H1 (cell line): Measurements from ENCODE around the gene LRCH3. TPM values are rescaled to one million over a fixed set of nuclear protein-coding genes. Genes with fewer than 3 reads are reported as not detected.

ENCODE experiments used
- CTCF ChIA-PET: fragments of 300-600 bp; sonication (Branson Sonifier 250); formaldehyde crosslinking; loops from one replicate; lab custom pipeline; 2021; ENCODE audit not compliant: partially characterized antibody; lab: Charles Lee
- POLR2A ChIA-PET: fragments of 300-600 bp; sonication (Branson Sonifier 250); formaldehyde crosslinking; loops from one replicate; lab custom pipeline; 2021; ENCODE audit warnings: inconsistent platforms; ENCODE audit not compliant: partially characterized antibody; lab: Charles Lee
- DNase-seq, 2 experiments: peaks; one replicate each; pipeline versions ENCODE4 v3.0.0 to v3.0.0-alpha.2; 2010 to 2022; ENCODE audit warnings: low spot score in 2 of 2, low read depth in 1 of 2, mixed read lengths in 1 of 2
- FAIRE-seq: peaks from 2 replicates; lab custom pipeline; 2011; peaks lifted over from hg19 to GRCh38; lab: Jason Lieb, UNC
- H2AFZ ChIP-seq: 2 replicates; pipeline ENCODE4 v1.8.1; 2012; ENCODE audit warnings: low read length, inconsistent platforms
- H2AK5ac ChIP-seq: 2 replicates; pipeline ENCODE4 v1.6.1; 2013; ENCODE audit warnings: low read depth, low read length
- H2BK120ac ChIP-seq: replicated peaks from 2 replicates; pipeline ENCODE3; 2013; ENCODE audit warnings: low read depth, low read length, inconsistent platforms
- H2BK12ac ChIP-seq: 2 replicates; pipeline ENCODE4 v1.6.1; 2013; ENCODE audit warnings: low read depth, low read length
- H2BK15ac ChIP-seq: 2 replicates; pipeline ENCODE4 v1.6.1; 2013; ENCODE audit warnings: low read length
- H2BK20ac ChIP-seq: 2 replicates; pipeline ENCODE4 v1.6.1; 2013; ENCODE audit warnings: low read length
- H2BK5ac ChIP-seq: 2 replicates; pipeline ENCODE4 v1.6.1; 2013; ENCODE audit warnings: low read depth, low read length
- H3K14ac ChIP-seq: 2 replicates; pipeline ENCODE4 v1.6.1; 2013; ENCODE audit warnings: inconsistent platforms; ENCODE audit not compliant: insufficient read length
- H3K18ac ChIP-seq: 2 replicates; pipeline ENCODE4 v1.6.1; 2013; ENCODE audit warnings: low read length; ENCODE audit errors: extremely low read depth
- H3K23ac ChIP-seq: 2 replicates; pipeline ENCODE4 v1.6.1; 2013; ENCODE audit warnings: inconsistent platforms; ENCODE audit not compliant: insufficient read length
- H3K23me2 ChIP-seq: 2 replicates; pipeline ENCODE4 v1.6.1; 2013; ENCODE audit warnings: low read depth, low read length
- H3K27ac ChIP-seq: 2 replicates; pipeline ENCODE4 v1.6.1; 2011; ENCODE audit warnings: low read depth, low read length, inconsistent platforms
- H3K27me3 ChIP-seq, 4 experiments: replicated peaks in 1 of 4; 1 replicate in 1 of 4; 2 replicates in 3 of 4; pipeline versions ENCODE4 v1.6.1 to v1.8.1; 2011 to 2013; ENCODE audit warnings: low read length in 3 of 4, mild to moderate bottlenecking in 3 of 4, inconsistent platforms in 2 of 4, mixed read lengths in 2 of 4, moderate library complexity in 1 of 4; ENCODE audit not compliant: control insufficient read depth in 3 of 4, insufficient read depth in 3 of 4; ENCODE audit errors: extremely low read depth in 1 of 4
- H3K36me3 ChIP-seq, 4 experiments: 2 replicates each; pipeline versions ENCODE4 v1.6.1 to v1.8.1; 2011 to 2013; ENCODE audit warnings: mild to moderate bottlenecking in 4 of 4, low read length in 3 of 4, moderate library complexity in 2 of 4, control low read depth in 1 of 4, inconsistent platforms in 1 of 4; ENCODE audit not compliant: insufficient read depth in 4 of 4, control insufficient read depth in 2 of 4
- H3K4ac ChIP-seq: replicated peaks from 2 replicates; pipeline ENCODE3; 2013; ENCODE audit warnings: low read length, low read depth, mixed read lengths, inconsistent platforms; ENCODE audit not compliant: insufficient read length
- H3K4me1 ChIP-seq, 4 experiments: replicated peaks in 1 of 4; 1 replicate in 1 of 4; 2 replicates in 3 of 4; pipeline versions ENCODE4 v1.6.1 to v1.8.1; 2011 to 2013; ENCODE audit warnings: low read length in 3 of 4, inconsistent platforms in 2 of 4, mixed read lengths in 1 of 4; ENCODE audit not compliant: insufficient read depth in 4 of 4, control insufficient read depth in 3 of 4
- H3K4me2 ChIP-seq, 2 experiments: 2 replicates each; pipeline versions ENCODE4 v1.6.1 to v1.8.1; 2011 to 2013; ENCODE audit warnings: low read depth in 2 of 2, low read length in 2 of 2, control low read depth in 1 of 2, inconsistent platforms in 1 of 2, mild to moderate bottlenecking in 1 of 2; ENCODE audit not compliant: insufficient read depth in 1 of 2
- H3K4me3 ChIP-seq, 4 experiments: fragments of 200-600, 300-600 bp in 1 of 4; sonication (generic), shearing (Covaris generic), sonication (Bioruptor Twin) in 1 of 4; 2 replicates each; pipeline versions ENCODE4 v1.5.1 to v1.8.1; 2011 to 2016; ENCODE audit warnings: low read length in 4 of 4, low read depth in 3 of 4, control low read depth in 2 of 4, inconsistent platforms in 2 of 4, mild to moderate bottlenecking in 2 of 4, mixed read lengths in 1 of 4, moderate library complexity in 1 of 4; ENCODE audit not compliant: insufficient read depth in 2 of 4; ENCODE audit errors: extremely low read depth in 1 of 4
- H3K56ac ChIP-seq: replicated peaks from 2 replicates; pipeline ENCODE3; 2013; ENCODE audit warnings: low read depth, mild to moderate bottlenecking, mixed read lengths, low read length, inconsistent platforms; ENCODE audit not compliant: insufficient read length
- H3K79me1 ChIP-seq: 2 replicates; pipeline ENCODE4 v1.6.1; 2013; ENCODE audit warnings: low read depth, low read length, control low read depth
- H3K79me2 ChIP-seq, 2 experiments: 2 replicates each; pipeline versions ENCODE4 v1.6.1 to v1.8.1; 2012 to 2013; ENCODE audit warnings: low read length in 2 of 2, mild to moderate bottlenecking in 2 of 2, inconsistent platforms in 1 of 2; ENCODE audit not compliant: insufficient read depth in 2 of 2, control insufficient read depth in 1 of 2
- H3K9ac ChIP-seq, 4 experiments: replicated peaks in 1 of 4; 1 replicate in 1 of 4; 2 replicates in 3 of 4; pipeline versions ENCODE4 v1.6.1 to v1.8.1; 2011 to 2013; ENCODE audit warnings: low read depth in 3 of 4, low read length in 3 of 4, control low read depth in 2 of 4, mild to moderate bottlenecking in 2 of 4, moderate library complexity in 2 of 4, inconsistent platforms in 1 of 4; ENCODE audit errors: extremely low read depth in 1 of 4
- H3K9me3 ChIP-seq, 2 experiments: 2 replicates each; pipeline versions ENCODE4 v1.6.1 to v1.8.1; 2012 to 2013; ENCODE audit warnings: mild to moderate bottlenecking in 2 of 2, moderate library complexity in 2 of 2, control low read depth in 1 of 2, inconsistent platforms in 1 of 2, low read depth in 1 of 2, low read length in 1 of 2, mixed read lengths in 1 of 2; ENCODE audit not compliant: insufficient read depth in 2 of 2
- H4K20me1 ChIP-seq, 2 experiments: replicated peaks in 1 of 2; 2 replicates each; pipeline versions ENCODE3 to v1.8.1; 2011 to 2013; ENCODE audit warnings: inconsistent platforms in 2 of 2, low read length in 2 of 2, mild to moderate bottlenecking in 1 of 2; ENCODE audit not compliant: insufficient read depth in 2 of 2, control insufficient read depth in 1 of 2
- H4K5ac ChIP-seq: 2 replicates; pipeline ENCODE4 v1.6.1; 2013; ENCODE audit warnings: low read length, low read depth, mixed read lengths, inconsistent platforms; ENCODE audit not compliant: insufficient read length
- H4K8ac ChIP-seq: 2 replicates; pipeline ENCODE4 v1.8.0; 2013; ENCODE audit warnings: mild to moderate bottlenecking, moderate library complexity, low read length, inconsistent platforms; ENCODE audit not compliant: insufficient read depth; ENCODE audit errors: extremely low read depth
- H4K91ac ChIP-seq: replicated peaks from 2 replicates; pipeline ENCODE3; 2013; ENCODE audit warnings: low read length, mixed read lengths, inconsistent platforms; ENCODE audit not compliant: insufficient read length
- BRCA1 ChIP-seq: IDR thresholded peaks from 2 replicates; pipeline ENCODE4 v1.6.1; 2012; ENCODE audit warnings: low read depth, low read length, improper control_type of control experiment
- CHD1 ChIP-seq: IDR thresholded peaks from 2 replicates; pipeline ENCODE4 v1.6.1; 2012; ENCODE audit warnings: low read depth, low read length, improper control_type of control experiment
- CHD2 ChIP-seq: IDR thresholded peaks from 2 replicates; pipeline ENCODE4 v1.6.1; 2012; ENCODE audit warnings: low read length, improper control_type of control experiment
- RBBP5 ChIP-seq: IDR thresholded peaks from 2 replicates; pipeline ENCODE4 v1.7.1; 2012; ENCODE audit warnings: low read depth, mild to moderate bottlenecking, inconsistent platforms, low read length, moderate library complexity, borderline replicate concordance
- RXRA ChIP-seq: IDR thresholded peaks from 2 replicates; pipeline ENCODE4 v1.6.1; 2011; ENCODE audit warnings: low read depth, mild to moderate bottlenecking, low read length, moderate library complexity; ENCODE audit not compliant: insufficient read depth
- TEAD4 ChIP-seq: IDR thresholded peaks from 2 replicates; pipeline ENCODE4 v1.6.1; 2012; ENCODE audit warnings: low read depth, low read length, inconsistent platforms, mixed read lengths
- WGBS, 2 experiments: shearing (Covaris generic) in 1 of 2; methylation state at CpG; one replicate each; pipeline versions ENCODE4 v1.1.6 to v1.1.7; 2013 to 2015; ENCODE audit warnings: low lambda C conversion rate in 2 of 2, mixed read lengths in 2 of 2, inconsistent platforms in 1 of 2, low coverage in 1 of 2, missing lambda C conversion rate in 1 of 2; ENCODE audit not compliant: insufficient replicate concordance in 2 of 2, insufficient coverage in 1 of 2, insufficient read length in 1 of 2; ENCODE audit errors: extremely low coverage in 1 of 2, missing lambda C conversion rate in 1 of 2; 5-methylcytosine and 5-hydroxymethylcytosine counted together
- polyA plus RNA-seq, 7 experiments: library from polyadenylated mRNA; depleted of rRNA in 3 of 7; stranded (reverse) in 5 of 7; unstranded in 2 of 7; fragments of >200 nt in 5 of 7; fragments of 200-250 nt in 2 of 7; gene quantifications; 1 replicate in 5 of 7; 2 replicates in 1 of 7; 4 replicates in 1 of 7; pipeline versions ENCODE4 v1.2.1 to v1.2.3, GENCODE V29; 2011 to 2013; ENCODE audit warnings: missing spikeins in 2 of 7, mixed read lengths in 2 of 7
- total RNA-seq: library from RNA; stranded (reverse); fragmentation: NEBNext Ultra II Directional; extraction: Animal tissue kit (Norgen Biotek cat#: 25700); gene quantifications from 2 replicates; pipeline ENCODE4 v1.2.1, GENCODE V29; 2021

Gene LRCH3
- total and polyA plus RNA-seq, 2 of the 8 experiments (the other 6 are each of a cell fraction or from before 2014, with no cell fraction given): 58.4 to 66.0 TPM

GRCh38 chr3:197809356-197810020 is 18.4 kb downstream of the LRCH3 start:
- no peak overlapping the region for H3K9ac ChIP-seq
- no peak overlapping the region for H3K14ac ChIP-seq
- H2BK12ac ChIP-seq: no peak overlapping the region
- H4K5ac ChIP-seq: no peak overlapping the region
- no peak for FAIRE-seq
- H3K4me3 ChIP-seq: no peak overlapping the region
- H3K36me3 ChIP-seq: no peaks in the 10 kb centered on the region; a peak in 1 of 8 replicates
- H3K18ac ChIP-seq: no peak overlapping the region
- no peak overlapping the region for H4K8ac ChIP-seq
- H4K91ac ChIP-seq: no peak overlapping the region
- no peak overlapping the region for H3K4ac ChIP-seq
- POLR2A ChIA-PET: interaction anchor here (0.7 to 0.9 kb wide), 4 partner anchors 18 to 269 kb away, joined by 3 to 4 read pairs (median 3); partner anchors contain the start of gene LRCH3
- H3K23ac ChIP-seq: no peak overlapping the region
- no peaks in the 10 kb centered on the region for H3K27me3 ChIP-seq
- H3K79me1 ChIP-seq: peaks cover 3% of the 10 kb centered on the region
- H3K56ac ChIP-seq: no peak overlapping the region
- no peak overlapping the region for H2BK15ac ChIP-seq
- no peak for DNase-seq
- no peak overlapping the region for H2BK20ac ChIP-seq
- 63% methylated on average over 2 of the region's 2 CpGs; no CpG with 5 or more reads in 1 of the 2 experiments for whole genome bisulfite sequencing, 2 experiments
- H2AFZ ChIP-seq: no peak overlapping the region
- H3K79me2 ChIP-seq: peaks cover 0 to 83% of the 10 kb centered on the region in 2 experiments; a peak in 2 of 4 replicates
- no peak overlapping the region for H2BK5ac ChIP-seq
- peaks cover 0 to 3% of the 10 kb centered on the region in 2 experiments for H4K20me1 ChIP-seq
- no peak overlapping the region for H3K4me2 ChIP-seq
- TF ChIP-seq RXRA (no peak), RBBP5 (no peak), CHD2 (no peak), TEAD4 (no peak), BRCA1 (no peak), CHD1 (no peak)
- CTCF ChIA-PET: interaction anchor here (0.6 to 1.2 kb wide), 3 partner anchors 16 to 1948 kb away, joined by 3 read pairs; no protein-coding TSS in a partner anchor
- H3K9me3 ChIP-seq: no peaks in the 10 kb centered on the region
- H3K23me2 ChIP-seq: no peaks in the 10 kb centered on the region
- no peak overlapping the region for H2BK120ac ChIP-seq
- no peaks in the 10 kb centered on the region; a peak in 1 of 7 replicates for H3K4me1 ChIP-seq
- no peak overlapping the region for H3K27ac ChIP-seq
- no peak overlapping the region for H2AK5ac ChIP-seq
